NCI-H446 treated with DMSO at 0.1 percent for 48 hours (cell line): ENCODE results near the gene MLKL.
"Not testable (repeated sequence)": the region's sequence is repeated elsewhere in the genome, so short reads cannot be mapped to it uniquely, and the experiment has no call there.

Experiments
- DNase-seq: peaks from one replicate; lab custom pipeline; 2025; lab: John Stamatoyannopoulos, UW

Gene MLKL

GRCh38 chr16:74732707-74733350, 32.2 kb upstream of the MLKL start:
- no peak for DNase-seq

GRCh38 chr16:74731853-74732477, 31.3 kb upstream of the MLKL start:
- DNase-seq, result no peak

GRCh38 chr16:74729783-74730683, 29.4 kb upstream of the MLKL start:
- no peak for DNase-seq

- no peak for DNase-seq
These were observed 27.2 kb upstream of the MLKL start for GRCh38 chr16:74727903-74728302.

GRCh38 chr16:74726716-74727115, 26.1 kb upstream of the MLKL start:
- DNase-seq, result no peak

- DNase-seq, result no peak
These were observed 25.2 kb upstream of the MLKL start for GRCh38 chr16:74725651-74726455.

GRCh38 chr16:74724820-74725549, 24.3 kb upstream of the MLKL start:
- no peak for DNase-seq

- no peak for DNase-seq
These were observed 22.6 kb upstream of the MLKL start for GRCh38 chr16:74723256-74723655.

- DNase-seq, result not testable (repeated sequence)
These were observed 21.5 kb upstream of the MLKL start for GRCh38 chr16:74722156-74722555.

GRCh38 chr16:74721716-74722115, 21.1 kb upstream of the MLKL start:
- no peak for DNase-seq

GRCh38 chr16:74720579-74720978, 19.9 kb upstream of the MLKL start:
- no peak for DNase-seq

GRCh38 chr16:74718741-74719610, 18.3 kb upstream of the MLKL start:
- no peak for DNase-seq

- DNase-seq, result no peak
These were observed 17.5 kb upstream of the MLKL start for GRCh38 chr16:74718140-74718539.

GRCh38 chr16:74717367-74717766, 16.7 kb upstream of the MLKL start:
- DNase-seq, result no peak

GRCh38 chr16:74716355-74716754, 15.7 kb upstream of the MLKL start:
- DNase-seq, result no peak

GRCh38 chr16:74713876-74714275, 13.2 kb upstream of the MLKL start:
- no peak for DNase-seq

GRCh38 chr16:74713325-74713724, 12.7 kb upstream of the MLKL start:
- no peak for DNase-seq

GRCh38 chr16:74711938-74712337, 11.3 kb upstream of the MLKL start:
- DNase-seq, result no peak

GRCh38 chr16:74710401-74710800, 9.7 kb upstream of the MLKL start:
- DNase-seq, result no peak

GRCh38 chr16:74709441-74709877, 8.8 kb upstream of the MLKL start:
- peak; percentile 21 for DNase-seq

- DNase-seq, result no peak
These were observed 585 bp downstream of the MLKL start for GRCh38 chr16:74700116-74700437.
